GM21515 (cell line): Measurements from ENCODE around the gene OR5T2.
"Not testable (repeated sequence)": the region's sequence is repeated elsewhere in the genome, so short reads cannot be mapped to it uniquely, and the experiment has no call there.

Source experiments
- ATAC-seq: cut with Tn5 transposase; IDR thresholded peaks from one replicate; pipeline ENCODE4 v1.9.1; 2021; ENCODE audit not compliant: unreplicated experiment

The OR5T2 gene

GRCh38 chr11:56234155-56234554, at the start of gene OR5T2:
OR5T2 (minus strand) TSS chr11:56234255; CDS start chr11:56233062, 1,193 bp downstream.
- ATAC-seq, result no peak

GRCh38 chr11:56273854-56274253, 39.8 kb upstream of the OR5T2 start, which contains the start of gene OR5T1:
OR5T1 (plus strand) TSS chr11:56274154; CDS start chr11:56275639, 1,485 bp downstream.
- no peak for ATAC-seq

GRCh38 chr11:56271092-56271491, 37.0 kb upstream of the OR5T2 start:
- no peak for ATAC-seq

GRCh38 chr11:56251954-56252353, 17.9 kb upstream of the OR5T2 start, which contains the start of gene OR5T3:
OR5T3 (plus strand) TSS chr11:56252254; CDS start chr11:56252254, 0 bp downstream.
- ATAC-seq, result no peak

- ATAC-seq, result not testable (repeated sequence)
These were observed 14.3 kb downstream of the OR5T2 start for GRCh38 chr11:56219735-56220134.

- no peak for ATAC-seq
These were observed 19.5 kb downstream of the OR5T2 start for GRCh38 chr11:56214537-56214936.

- ATAC-seq, result no peak
These were observed 26.3 kb downstream of the OR5T2 start for GRCh38 chr11:56207790-56208189.

GRCh38 chr11:56197367-56197766, 36.7 kb downstream of the OR5T2 start:
- ATAC-seq, result no peak

GRCh38 chr11:56196705-56197104, 37.4 kb downstream of the OR5T2 start:
- no peak for ATAC-seq

GRCh38 chr11:56188602-56189001, 45.5 kb downstream of the OR5T2 start:
- no peak for ATAC-seq

GRCh38 chr11:56183459-56183858, 50.6 kb downstream of the OR5T2 start:
- no peak for ATAC-seq
